Activated CD8-positive, alpha-beta T cell treated with anti-CD3 and anti-CD28 coated beads for 36 hours (primary cell): ENCODE measurements around the gene ATP10A. TPM values are rescaled to one million over a fixed set of nuclear protein-coding genes. Genes with fewer than 3 reads are reported as not detected.

Experiments
- ATAC-seq: fragments of 200-7000 bp; cut with Tn5 transposase; one replicate; pipeline ENCODE4 v1.10.0; 2021; ENCODE audit warnings: mild to moderate bottlenecking, moderate library complexity
- CTCF ChIA-PET: fragments of 350-600 bp; sonication (Branson Sonifier 250); formaldehyde crosslinking; loops from one replicate; lab custom pipeline; 2021; ENCODE audit warnings: antibody characterized with exemption; lab: Charles Lee
- POLR2A ChIA-PET: fragments of 350-600 bp; sonication (Branson Sonifier 250); formaldehyde crosslinking; loops from one replicate; lab custom pipeline; 2021; ENCODE audit warnings: antibody characterized with exemption; lab: Charles Lee
- DNase-seq: peaks from one replicate; pipeline ENCODE4 v3.0.0-alpha.2; 2020
- H3K27ac Mint-ChIP-seq: one replicate; pipeline ENCODE4 v1.8.0; 2021; ENCODE audit warnings: mild to moderate bottlenecking, mixed read lengths
- H3K27me3 Mint-ChIP-seq: one replicate; pipeline ENCODE4 v1.8.0; 2021; ENCODE audit warnings: mixed read lengths
- H3K36me3 Mint-ChIP-seq: one replicate; pipeline ENCODE4 v1.8.0; 2021; ENCODE audit warnings: low read depth, mixed read lengths
- H3K4me1 Mint-ChIP-seq: one replicate; pipeline ENCODE4 v1.8.0; 2021; ENCODE audit warnings: low read depth, mixed read lengths
- H3K4me3 Mint-ChIP-seq: one replicate; pipeline ENCODE4 v1.8.0; 2021; ENCODE audit warnings: mild to moderate bottlenecking, moderate library complexity, mixed read lengths
- H3K9me3 Mint-ChIP-seq: one replicate; pipeline ENCODE4 v1.8.0; 2021; ENCODE audit warnings: mixed read lengths
- intact Hi-C: fragments of 100-400 bp; cut with micrococcal nuclease; formaldehyde crosslinking; loops from one replicate; pipeline ENCODE4 v1.10.0; 2022
- total RNA-seq, 2 experiments: library from RNA; stranded (reverse); gene quantifications; one replicate each; pipeline ENCODE4 v1.2.3, GENCODE V29; 2021
- TF ChIP-seq, protein P1 (sequence below): fragments of 200-600 bp; IDR thresholded peaks from one replicate; pipeline ENCODE4 v1.8.0; 2022; ENCODE audit warnings: antibody characterized with exemption, mild to moderate bottlenecking

The ATP10A gene
- total RNA-seq, 2 experiments from 2014 or later: 17.8 to 21.0 TPM

DNA sequence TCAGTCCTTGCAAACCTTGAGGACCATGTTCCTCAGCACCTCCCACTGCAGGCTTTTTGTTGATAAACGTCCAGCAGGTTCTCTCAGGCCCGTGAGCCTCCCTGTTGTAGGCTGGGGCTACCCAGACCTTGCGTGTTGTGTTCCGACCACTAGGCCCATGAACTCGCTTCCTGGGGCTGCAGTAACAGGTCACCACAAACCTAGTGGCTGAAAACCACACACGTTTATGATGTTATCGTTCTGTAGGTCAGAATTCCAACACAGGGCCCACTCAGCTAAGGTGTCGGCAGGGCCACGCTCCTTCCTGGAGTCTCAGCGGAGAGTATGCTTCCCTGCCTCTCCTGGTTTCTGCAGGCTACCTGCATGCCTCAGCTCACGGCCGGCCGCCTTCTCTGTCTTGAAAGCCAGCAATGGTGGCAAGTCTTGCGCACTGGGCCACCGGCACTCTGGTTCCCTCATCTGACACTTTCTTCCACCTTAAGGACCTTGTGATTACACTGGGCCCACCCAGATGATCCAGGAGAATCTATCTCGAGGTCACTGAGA lies 60.8 kb downstream of the ATP10A start:
- Mint-ChIP-seq H3K4me1 (peaks cover 29% of the 10 kb centered on the region), H3K27me3 (no peaks in the 10 kb centered on the region), H3K36me3 (peaks cover 2% of the 10 kb centered on the region), H3K9me3 (no peaks in the 10 kb centered on the region), H3K27ac (no peak overlapping the region), H3K4me3 (no peak overlapping the region)
- ChIA-PET CTCF (no interaction called here), POLR2A (no interaction called here)
- TF ChIP-seq, protein P1, sequence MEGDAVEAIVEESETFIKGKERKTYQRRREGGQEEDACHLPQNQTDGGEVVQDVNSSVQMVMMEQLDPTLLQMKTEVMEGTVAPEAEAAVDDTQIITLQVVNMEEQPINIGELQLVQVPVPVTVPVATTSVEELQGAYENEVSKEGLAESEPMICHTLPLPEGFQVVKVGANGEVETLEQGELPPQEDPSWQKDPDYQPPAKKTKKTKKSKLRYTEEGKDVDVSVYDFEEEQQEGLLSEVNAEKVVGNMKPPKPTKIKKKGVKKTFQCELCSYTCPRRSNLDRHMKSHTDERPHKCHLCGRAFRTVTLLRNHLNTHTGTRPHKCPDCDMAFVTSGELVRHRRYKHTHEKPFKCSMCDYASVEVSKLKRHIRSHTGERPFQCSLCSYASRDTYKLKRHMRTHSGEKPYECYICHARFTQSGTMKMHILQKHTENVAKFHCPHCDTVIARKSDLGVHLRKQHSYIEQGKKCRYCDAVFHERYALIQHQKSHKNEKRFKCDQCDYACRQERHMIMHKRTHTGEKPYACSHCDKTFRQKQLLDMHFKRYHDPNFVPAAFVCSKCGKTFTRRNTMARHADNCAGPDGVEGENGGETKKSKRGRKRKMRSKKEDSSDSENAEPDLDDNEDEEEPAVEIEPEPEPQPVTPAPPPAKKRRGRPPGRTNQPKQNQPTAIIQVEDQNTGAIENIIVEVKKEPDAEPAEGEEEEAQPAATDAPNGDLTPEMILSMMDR: no peak
- DNase-seq (no peak), ATAC-seq (no peak)
- intact Hi-C loops: no loop called here

DNA sequence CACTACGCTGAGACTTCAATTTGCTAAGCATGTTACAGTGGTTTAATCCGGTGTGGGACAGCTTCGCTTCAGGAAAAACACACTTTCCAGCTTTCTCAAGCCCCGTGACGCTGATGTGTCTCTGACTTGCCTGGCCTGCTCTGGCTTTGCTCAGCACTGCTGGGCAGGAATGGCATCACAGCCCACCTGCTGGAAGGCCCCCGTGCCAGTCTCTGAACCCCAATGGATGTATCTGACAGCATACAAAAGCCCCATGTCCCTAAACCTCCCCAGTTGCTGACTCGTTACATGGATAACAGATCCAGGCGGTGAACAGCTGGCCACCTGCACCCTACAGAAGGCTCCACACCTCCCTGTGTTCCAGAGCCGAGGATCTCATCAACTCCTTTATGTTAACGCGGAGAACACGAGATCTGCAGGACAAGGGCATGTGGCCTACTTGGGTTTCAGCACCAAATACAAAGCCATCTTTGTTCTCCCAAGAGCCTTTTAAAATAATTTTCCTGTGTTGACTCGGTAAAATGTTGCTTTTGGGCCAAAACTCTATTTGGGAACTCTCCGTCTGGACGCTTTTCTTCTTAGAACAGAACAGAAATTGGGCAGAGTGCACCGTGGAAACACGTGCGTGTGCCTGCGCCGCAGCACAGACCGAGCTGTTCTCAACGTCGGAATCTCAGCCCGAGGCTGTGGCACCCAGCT lies 61.4 kb downstream of the ATP10A start:
- Mint-ChIP-seq H3K4me3 (no peak overlapping the region), H3K27ac (no peak overlapping the region), H3K27me3 (no peaks in the 10 kb centered on the region), H3K36me3 (peaks cover under 1% of the 10 kb centered on the region), H3K4me1 (peaks cover 31% of the 10 kb centered on the region), H3K9me3 (no peaks in the 10 kb centered on the region)
- DNase-seq (no peak), ATAC-seq (no peak)
- TF ChIP-seq, protein P1: no peak
- CTCF ChIA-PET: no interaction called here
- POLR2A ChIA-PET: interaction anchor here (0.6 kb wide), 1 partner anchor 37 kb away, joined by 3 read pairs; no protein-coding TSS in a partner anchor
- intact Hi-C loops: no loop called here

DNA sequence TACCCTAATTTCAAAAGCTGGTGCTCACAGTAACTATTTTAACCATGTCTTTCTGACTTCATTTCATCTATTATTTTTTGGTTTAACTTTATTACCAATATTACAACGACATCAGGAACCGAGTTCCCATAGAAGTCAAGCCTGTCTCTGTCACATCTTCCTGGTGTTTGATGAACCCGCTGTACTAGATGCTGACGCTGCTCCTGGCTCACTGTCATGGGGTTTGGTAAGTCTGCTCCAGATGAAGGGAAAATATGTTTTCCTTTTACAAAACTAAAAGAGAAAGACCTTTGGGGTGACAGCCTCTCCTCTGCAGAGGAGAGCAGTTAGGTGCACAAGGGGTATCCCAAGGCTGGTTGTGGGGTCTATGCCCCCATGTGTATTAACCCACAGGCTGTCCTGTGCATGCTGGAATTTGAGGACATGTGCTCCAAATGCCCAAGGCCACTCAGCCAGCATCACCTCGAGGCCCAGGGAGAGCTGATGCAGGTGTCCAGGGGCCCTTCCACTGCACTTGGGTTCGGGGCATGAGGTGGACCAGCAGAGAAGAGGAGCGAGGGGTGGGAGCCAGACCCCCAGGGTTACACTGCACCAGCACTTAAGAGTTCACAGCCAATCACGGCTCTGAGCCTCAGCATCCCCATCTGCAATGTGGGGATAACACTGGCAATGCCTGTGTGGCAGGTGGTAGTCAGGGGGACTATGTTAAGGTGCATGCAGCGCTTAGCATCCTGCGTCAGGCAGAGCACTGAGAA lies 62.2 kb downstream of the ATP10A start:
- POLR2A ChIA-PET: interaction anchor here (0.6 kb wide), 1 partner anchor 37 kb away, joined by 3 read pairs; no protein-coding TSS in a partner anchor
- no peaks in the 10 kb centered on the region for H3K9me3 Mint-ChIP-seq
- H3K36me3 Mint-ChIP-seq: no peaks in the 10 kb centered on the region
- H3K27ac Mint-ChIP-seq: no peak overlapping the region
- no peaks in the 10 kb centered on the region for H3K27me3 Mint-ChIP-seq
- ATAC-seq (no peak), DNase-seq (no peak)
- TF ChIP-seq, protein P1: no peak
- intact Hi-C loops: no loop called here
- no peak overlapping the region for H3K4me3 Mint-ChIP-seq
- CTCF ChIA-PET: no interaction called here
- peaks cover 29% of the 10 kb centered on the region for H3K4me1 Mint-ChIP-seq

DNA sequence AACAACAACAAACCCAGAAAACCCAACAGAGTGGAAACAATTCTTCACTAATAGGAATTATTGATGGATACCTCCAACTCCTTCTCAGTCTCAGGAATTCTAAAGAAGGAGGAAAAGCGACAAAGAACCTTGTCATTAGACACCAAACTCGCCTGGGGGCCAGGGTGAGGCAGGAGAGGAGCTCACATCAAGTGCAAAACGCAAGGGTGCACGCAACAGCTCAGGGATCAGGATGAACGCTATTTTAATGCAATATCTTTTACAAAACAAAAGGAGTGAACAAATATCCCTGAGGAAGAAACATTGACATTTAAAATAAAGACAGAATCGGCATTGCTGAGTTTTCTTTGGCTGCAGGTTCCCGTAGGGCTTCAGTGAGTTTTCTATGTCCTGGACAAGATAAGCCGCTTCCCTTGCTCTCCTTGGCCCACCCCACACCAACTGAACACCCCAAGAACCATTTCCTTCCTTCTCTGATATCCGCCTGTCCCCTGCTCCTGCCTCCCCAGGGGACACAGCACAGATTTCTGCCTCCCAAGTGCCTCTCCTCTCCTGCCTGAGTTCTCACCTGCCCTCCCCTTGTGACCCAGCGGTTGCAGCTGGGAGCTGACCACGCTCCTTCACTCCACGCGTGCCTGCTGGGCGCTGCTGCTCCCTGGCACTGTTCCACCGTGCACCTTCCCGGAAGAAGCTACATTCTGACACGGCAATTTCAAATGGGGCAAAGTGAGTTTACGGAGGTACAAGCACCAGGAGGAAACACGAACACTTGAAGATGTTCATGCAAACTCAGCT lies 63.0 kb downstream of the ATP10A start:
- ATAC-seq (no peak), DNase-seq (no peak)
- ChIA-PET POLR2A (no interaction called here), CTCF (no interaction called here)
- Mint-ChIP-seq H3K27ac (peak overlapping the region; percentile 37), H3K4me3 (peak overlapping the region; percentile 3), H3K36me3 (no peaks in the 10 kb centered on the region), H3K4me1 (peaks cover 31% of the 10 kb centered on the region), H3K27me3 (no peaks in the 10 kb centered on the region), H3K9me3 (no peaks in the 10 kb centered on the region)
- TF ChIP-seq, protein P1: no peak
- intact Hi-C loops: no loop called here
